RKO (cell line): Measurements from ENCODE around the gene MACROD2.
A peak's percentile ranks its signal among the peaks of the same experiment; 100 is the strongest.

Experiments used
- DNase-seq: peaks from one replicate; pipeline ENCODE4 v3.0.0-alpha.2; 2016; ENCODE audit warnings: low spot score

Gene MACROD2

DNA sequence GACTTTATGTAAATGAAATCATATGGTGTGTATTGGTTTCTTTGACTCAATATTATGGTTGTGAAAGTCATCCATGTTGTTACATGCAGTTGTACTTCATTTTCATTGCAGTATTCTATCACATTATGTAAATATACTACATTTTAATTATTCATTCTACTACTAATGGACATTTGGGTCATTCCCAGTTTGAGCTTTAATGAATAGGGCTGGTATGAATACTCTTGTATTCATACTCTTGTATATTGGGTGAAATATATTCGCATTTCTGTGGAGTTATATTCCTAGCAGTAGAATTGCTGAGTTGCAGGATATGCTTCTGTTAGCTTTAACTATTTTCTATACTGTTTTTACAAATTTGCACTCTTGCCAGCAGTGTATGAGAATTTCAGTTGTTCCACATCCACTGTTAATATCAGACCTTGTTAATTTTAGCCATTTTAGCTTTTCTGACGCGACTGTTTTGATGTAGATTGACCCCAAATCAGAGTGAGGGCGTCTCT, 1633.6 kb downstream of the MACROD2 start:
- no peak for DNase-seq

DNA sequence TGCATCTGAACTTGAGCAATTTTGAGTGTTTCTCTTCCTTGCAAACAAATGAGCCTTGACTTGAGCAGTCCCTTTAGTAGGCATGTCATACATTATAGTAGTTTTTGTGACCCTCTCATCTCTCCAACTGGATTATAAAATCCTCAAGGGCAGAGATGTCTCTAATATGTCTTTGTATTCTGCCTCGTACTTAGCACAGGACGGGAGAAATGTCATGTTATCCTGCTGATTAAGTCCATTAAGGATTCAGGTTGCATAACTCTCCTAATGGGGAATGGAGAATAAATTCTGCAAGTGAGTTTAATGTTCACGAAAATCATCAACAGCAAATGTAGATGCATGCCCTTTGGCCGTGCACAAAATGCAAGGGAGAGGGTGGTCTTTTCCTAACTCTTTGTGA, 1635.0 kb downstream of the MACROD2 start:
- DNase-seq = no peak

DNA sequence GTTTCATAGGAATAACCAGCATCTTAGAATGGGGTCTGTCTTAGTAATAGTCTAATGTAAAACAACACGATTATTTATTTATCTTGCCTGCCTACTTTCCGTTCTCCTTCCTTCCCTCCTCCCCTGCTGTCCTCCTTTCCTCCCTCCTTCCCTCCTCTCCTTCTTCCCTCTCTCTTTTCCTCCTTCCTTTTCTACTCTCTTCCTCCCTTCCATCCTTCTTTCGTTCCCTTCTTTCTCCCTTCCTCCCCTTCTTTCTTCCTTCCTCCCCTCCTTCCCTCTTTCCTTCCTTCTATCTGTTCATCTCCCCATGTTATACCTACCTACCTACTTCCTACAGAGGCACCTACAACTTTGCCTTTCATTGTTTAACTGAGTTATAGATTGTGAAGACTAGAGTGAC, 1637.4 kb downstream of the MACROD2 start:
- no peak for DNase-seq

DNA sequence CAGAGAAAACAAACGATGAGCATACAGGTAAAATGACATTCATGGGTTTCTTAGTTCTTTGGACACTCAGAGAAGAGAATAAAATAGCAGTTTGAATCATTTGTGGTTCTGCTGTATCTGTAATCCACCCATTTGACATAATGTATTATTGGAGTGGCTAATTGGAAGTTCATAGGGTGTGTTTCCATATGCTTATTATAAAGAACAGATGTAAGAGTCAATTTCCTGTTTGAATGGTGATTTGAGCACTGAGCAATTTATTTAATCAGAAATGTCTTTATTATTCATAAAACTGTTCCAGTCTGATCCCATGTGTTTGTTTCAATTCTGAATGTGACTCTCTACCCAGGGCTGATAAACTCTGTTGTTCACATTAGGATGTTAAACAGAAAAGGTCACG, 1638.8 kb downstream of the MACROD2 start:
- no peak for DNase-seq

DNA sequence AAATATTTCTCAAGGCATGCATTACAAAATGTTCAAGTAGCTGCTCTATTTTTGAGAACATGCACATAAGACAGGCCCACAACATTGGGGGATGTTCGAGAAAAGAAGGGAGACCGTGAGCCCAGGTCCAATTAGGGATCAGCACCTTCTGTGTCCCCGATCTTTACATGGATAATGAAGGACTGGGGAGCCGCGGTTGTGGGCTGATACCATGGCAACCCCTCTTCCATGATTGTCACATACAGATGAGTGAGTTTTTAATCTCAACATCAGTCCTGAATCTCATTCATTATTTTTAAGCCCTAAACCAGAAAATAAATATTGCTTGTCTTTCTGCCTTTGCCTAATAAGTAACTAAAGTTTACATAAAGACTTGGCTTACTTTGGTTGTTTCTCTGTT, 1642.2 kb downstream of the MACROD2 start:
- DNase-seq = no peak

DNA sequence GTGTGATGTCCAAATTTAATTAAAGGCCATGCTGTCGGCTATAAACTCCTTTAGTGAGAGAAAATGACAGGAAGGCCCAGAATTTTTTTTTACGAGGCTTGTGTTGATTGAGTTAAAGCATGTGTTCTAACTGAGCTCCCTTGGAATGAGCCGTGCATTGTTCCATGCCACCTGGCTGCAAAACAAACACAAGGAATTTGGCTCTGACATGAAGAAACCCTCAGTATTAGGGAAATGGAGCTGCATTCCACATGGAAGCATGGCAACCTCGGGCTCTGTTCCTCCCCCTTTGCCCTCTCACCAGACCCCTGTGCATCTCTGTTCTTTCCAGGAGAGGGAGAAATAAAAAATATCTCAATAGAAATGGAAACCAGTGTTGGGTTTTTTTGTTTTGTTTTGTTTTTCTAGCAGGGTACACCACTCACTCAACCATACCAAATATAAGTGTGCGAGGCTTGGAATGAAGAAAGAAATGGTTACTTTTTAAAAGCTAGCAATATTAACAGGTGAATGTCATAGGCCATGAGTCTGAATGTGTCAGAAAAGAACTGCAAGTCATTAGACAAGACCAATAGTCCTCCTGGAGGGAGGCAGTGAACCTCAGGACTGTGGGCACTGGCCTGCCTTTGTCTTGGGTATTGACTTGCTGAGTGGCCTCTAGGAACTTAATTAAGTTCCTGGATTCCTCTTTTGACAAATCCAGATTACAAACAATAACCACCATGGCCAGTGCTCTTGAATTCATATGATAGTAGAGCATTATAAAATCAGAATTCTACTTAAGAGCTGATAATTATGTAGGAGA, 1642.8 kb downstream of the MACROD2 start:
- DNase-seq = no peak

DNA sequence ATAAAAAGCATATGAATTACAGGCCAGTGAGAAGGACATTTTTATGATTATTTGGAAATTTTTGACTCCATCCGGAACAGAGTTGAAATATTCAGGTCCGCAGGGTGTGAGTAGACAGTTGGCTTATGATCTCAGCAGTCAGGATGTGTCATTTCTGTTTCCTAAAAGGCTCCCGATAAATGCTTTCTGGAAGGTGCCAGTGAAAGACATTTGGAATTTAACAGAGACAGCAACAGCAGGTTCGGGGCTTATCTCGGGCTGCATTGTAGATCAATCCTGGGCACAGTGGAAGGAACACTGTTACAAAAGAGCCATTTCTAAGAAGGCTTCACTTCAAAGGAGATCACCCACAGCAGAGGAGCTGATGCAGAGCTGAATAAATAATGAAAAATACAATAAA, 1643.5 kb downstream of the MACROD2 start:
- no peak for DNase-seq

DNA sequence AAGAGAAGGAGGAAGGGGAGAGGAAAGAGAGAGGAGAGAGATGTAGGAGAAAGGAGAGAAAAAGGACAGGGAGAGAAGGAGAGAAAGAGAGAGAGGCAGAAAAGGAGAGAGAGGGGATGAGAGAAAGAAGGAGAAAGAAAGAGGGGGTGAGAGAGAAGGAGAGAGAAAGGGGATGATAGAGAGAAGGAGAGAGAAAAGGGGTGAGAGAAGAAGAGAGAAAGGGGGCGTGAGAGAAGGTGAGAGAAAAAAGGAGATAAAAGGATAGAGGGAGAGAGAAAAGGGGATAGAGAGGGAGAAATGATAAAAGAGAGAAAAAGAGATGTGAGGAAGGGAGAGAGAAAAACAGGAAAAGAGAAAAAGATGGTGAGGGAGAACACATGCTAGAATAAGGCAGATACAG, 1644.5 kb downstream of the MACROD2 start:
- no peak for DNase-seq

DNA sequence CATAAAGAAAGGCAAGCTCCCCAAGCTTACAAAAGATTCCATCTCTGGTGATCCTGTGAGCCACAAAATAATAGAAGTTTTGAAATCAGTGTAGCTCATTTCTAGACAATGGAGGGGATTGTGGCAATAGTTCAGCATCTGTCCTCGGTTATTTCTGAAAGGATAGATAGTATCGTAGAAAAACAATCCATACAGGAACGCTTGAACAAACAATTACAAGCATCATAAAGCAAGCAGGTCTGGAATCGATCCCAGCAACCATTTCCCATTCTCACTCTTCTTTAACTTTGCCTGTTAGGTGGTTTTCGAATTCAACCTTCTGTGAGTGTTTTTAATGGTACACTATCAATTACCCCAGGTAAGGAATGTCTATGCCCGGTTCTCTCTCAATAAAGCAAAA, 1646.8 kb downstream of the MACROD2 start:
- no peak for DNase-seq

DNA sequence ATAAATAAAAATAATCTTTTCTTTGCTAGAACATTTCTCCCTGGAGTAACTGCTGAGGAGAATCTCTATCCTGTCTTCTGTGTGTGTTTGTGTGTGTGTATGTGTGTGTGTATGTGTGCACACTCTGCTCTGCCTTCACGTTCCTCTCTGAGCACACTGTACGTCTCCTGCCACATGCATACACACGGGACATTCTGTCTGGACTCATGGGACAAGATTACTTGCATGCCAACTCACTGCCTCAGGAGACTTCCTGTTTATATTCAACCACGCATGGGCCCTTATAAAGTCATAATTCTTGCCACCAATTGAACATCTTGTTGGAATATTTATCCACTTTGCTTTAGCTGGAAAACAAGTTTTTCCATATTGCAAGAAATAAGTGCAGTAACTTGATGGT, 1647.4 kb downstream of the MACROD2 start:
- DNase-seq = no peak

DNA sequence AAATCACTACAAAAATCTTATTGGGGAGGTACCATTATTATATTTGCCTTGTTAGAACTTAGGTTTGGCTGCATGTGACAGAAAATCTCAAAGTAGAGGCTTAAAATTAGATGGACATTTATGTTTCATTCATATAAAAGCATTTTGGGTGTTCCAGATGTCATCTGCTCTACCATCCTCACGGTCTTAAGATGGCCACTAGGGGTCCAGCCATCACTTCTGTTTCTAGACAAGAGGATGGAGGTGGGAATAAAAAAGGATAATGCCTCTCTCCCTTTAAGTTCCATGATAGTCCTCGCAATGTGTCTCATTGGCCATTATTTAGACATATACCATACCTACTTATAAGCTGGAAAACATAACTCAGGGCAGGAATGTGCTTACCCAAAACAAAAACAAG, 1648.4 kb downstream of the MACROD2 start:
- DNase-seq = peak; percentile 36

DNA sequence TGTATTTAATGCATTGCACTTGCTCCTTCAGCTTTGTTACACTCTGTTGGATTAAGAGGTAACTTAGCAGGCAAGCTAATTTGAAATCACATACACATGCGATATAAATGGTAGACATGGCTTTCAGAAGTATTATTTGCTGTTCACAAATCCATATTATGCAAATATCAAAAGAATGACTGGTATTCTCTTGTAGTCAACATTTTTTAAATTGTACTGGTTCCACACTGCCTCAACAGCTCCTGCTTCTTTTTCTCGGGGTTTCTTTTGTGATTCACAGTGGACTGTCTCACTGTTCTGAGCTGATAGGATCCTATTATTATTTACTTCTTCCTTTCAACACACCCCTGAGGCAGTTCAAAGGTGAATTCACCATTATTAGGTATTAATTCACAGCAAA, 1650.5 kb downstream of the MACROD2 start:
- DNase-seq = no peak

DNA sequence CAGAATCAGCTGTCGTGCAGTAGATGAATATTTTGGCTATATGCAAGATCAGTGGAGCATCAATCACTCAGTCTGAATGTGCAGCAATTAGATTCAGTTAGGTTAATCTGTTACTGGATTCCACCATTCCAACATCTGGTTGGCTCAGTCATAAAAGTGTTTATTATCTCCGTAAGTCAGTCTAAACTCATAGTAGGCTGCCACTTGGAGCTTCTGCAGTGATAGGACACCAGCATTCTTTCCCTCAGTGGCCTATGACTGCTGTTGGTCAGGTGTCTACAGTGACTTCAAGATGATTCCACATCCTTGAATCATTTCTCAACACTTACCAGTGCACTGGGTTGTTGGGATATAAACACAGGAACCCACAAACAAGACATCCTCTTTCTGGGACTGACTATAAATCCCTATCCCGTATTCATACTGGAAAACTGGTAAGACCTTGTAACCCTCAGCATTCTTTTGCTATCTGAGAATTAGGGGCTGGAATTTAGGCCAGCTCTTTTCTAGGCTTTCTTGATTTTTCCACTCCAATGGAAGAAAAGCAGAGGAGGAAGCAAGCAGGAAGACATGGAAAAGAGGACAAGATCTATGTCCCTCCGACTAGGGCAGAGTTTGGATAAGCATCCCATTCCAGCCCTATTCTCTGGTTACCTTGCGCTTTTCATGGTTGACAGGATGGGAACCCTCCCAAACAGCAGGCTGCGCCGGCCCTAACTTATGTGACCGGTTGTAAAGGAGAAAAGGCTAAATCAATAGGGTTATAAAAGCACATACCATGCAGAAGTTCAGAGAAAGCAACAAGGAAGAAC, 1658.3 kb downstream of the MACROD2 start:
- DNase-seq = no peak

DNA sequence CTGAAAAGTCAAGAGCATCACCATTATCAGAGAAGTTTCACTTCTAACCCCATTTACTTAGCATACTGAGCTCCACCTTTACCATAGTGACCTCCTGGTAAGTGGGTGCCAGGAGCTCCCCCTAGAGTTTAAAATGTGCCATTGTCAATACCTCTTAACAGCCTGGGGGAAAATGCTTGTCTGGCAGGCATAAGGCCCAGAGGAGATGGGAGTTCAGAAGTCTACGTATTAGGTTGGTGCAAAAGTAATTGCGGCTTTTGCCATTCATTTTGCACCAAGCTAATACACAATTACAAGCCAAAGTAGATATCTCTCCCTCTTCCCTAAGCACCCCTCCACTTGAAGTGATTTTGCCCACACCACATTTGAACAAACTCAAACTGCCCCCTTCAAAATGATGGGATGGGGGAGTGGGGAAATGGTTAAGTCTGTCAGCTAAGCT, 1658.9 kb downstream of the MACROD2 start:
- peak; percentile 73 for DNase-seq

DNA sequence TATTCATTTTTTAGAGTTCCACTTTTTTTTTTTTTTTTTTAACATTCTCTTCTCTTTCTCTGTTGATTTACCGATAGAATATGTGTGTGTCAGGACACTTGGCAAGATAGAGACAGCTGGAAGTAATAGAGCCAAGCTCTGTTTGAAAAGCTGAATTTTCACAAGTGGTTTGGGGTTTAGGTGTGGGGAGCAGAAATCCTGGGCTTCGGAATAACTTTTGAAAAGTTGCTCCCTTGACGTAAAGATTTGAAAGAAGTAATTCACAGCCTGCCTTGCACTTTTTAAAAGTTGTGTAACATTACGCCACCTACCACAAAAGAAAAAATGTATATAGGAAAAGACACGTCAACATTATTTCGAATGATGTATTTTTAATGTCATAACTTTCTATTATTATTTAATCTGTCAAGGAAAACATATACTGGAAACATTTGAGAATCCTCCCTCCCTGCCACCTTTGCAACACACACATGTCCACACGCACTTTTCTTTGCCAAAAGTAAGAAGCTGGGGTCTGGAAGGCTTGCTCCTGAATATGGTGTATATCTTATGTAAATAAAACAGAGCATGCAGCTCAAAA, 1660.1 kb downstream of the MACROD2 start:
- DNase-seq = no peak

DNA sequence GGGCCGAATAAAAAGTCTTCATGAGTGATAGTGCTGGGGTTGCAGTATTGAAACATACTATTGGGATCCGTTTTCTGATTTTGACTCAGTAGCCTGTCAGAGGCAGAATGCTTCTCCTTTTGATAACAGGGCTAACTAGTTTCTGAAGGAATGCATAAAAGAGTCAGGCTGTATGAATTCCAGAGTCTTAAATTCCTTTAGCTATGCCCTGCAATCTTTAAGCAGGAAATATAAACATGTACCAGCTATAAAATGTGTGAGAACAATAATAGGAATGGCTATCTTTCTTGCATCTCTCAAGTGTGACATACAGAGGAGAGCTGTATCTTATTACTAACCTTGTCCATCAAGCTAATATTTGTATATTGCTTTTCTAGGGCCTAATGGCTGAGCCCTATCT, 1660.8 kb downstream of the MACROD2 start:
- DNase-seq = no peak

DNA sequence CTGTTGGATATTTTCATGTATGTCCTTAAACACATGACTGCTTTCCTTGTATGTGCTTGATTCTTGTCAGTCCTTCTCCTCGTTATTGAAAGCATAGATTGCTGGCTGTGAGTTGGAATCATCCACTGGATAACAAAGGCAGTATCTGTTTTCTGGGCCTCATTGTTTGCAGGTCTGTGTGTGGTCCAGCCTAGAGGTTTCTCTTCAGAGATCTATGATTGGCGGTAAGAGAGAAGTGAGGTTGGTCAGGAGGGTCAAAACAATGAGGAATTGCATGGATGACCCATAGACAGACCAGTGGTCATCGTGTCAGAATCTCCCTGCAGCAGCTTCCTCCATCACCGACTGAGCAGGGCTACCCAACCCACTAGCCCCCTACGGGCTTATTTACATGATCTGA, 1663.0 kb downstream of the MACROD2 start:
- DNase-seq = no peak

DNA sequence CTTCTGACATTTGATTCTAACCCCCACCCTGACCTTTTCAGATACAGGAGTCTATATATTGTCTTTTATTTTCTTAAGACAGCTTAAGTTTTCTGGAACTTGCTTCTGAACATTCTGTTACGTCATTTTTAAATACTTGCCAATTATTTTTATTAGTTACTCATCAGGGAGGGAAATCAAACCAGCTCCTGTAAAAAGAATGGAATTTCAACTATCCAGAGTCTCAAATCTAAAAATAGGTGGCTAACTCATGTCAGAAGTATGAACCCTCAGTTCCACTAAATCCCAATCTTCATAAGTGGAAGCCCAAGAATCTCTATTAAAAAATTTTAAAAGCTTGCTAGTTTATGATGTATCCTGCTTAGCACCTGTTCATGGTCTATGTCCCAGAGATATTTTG, 1677.9 kb downstream of the MACROD2 start:
- no peak for DNase-seq

DNA sequence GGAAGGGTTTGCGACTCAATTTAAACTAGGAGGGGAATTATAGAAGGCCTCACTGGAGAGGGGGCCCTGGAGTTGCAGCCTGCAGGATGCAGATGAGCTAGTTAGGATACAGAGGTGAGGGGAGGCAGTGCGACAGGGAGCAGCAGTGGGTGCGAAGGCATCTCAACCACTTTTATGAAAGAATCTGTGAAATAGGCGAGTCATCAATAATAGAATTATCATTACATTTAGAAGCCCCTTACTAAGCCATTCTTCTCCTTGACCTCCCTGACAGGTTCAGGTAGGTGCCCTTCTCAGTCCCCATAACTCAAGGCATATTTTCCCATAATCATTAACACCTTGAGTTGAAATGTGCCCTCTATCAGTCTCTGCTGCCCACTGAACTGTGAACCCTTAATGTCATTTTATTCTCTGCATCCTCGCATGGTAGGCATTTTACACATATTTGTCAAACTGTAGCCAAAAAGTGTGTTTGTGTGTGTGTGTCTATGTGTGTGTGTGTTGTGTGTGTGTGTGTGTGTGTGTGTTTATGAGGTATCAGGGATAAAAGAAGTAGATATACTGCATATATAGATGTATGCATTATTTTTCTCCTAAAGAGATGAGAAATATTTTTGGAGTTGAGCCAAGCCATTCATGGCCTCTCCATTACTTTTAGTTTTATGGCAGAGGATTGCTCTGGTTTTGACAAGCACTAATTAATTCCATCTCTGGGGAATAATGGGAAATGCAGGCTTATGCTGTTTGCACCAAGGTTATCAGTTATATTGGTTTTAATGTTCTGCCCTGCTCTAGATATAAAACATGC, 1679.1 kb downstream of the MACROD2 start:
- DNase-seq = no peak

DNA sequence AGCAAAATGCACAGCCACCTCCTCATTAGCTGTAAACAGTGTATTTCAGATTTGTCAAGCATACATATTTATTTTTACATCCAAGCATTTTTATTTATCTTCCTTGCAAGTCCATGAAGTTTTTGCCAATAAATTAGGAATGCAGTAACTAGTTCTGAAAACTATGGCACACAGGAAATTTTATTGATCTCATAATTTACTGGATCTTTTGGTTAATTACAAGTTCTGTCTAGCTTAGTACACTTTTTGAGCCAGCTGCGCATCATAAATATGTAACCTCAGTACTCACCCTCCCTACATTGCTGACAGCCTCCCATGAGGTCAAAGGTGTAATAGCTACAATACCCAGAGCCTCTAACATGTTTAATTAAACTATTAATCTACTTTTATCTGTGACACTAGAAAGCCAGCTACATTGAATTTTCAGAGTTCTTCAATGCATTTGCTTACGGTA, 1679.8 kb downstream of the MACROD2 start:
- DNase-seq = no peak

DNA sequence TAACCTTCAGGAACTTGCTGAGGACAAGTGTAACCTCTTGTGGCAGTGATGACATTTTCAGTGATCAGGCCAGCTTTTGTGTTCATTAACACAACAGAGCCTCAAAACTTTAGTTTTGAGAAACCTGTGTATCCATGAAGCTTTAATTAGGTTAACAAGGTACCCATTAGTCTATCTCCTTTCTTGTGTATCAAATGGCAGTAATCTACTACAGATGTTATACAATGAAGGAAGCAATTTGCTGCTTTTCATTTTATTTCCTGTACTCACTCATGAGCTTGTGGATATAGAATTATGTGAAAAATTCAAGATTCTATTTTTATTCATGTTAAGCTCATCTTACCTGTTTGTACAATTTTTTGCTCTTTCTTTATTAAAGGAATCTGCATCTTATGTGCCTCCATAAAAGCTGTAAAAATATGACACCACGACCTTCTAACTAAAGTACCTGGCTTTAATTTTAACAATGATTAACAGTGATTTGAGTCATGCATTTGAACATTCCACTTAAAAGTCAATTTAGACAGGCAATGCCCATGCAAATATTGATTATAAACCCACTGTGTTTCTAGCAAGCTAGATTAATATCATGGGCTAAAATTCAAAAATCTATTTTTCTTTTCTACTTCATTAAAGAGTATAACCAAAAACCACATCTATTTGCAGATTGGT, 1680.6 kb downstream of the MACROD2 start:
- no peak for DNase-seq
